Ascending aorta (tissue), 2 donors: ENCODE results near the gene SCMH1. TPM values are rescaled to one million over a fixed set of nuclear protein-coding genes. Genes with fewer than 3 reads are reported as not detected.

Experiments
- DNase-seq, 2 donors: peaks; one replicate each; pipeline ENCODE4 v3.0.0-alpha.2; 2019; ENCODE audit warnings: low spot score in 2 of 2
- H3K27ac ChIP-seq, 2 donors: fragments of 200-600 bp; sonication (generic); one replicate each; pipeline ENCODE4 v1.5.1; 2016 to 2017; ENCODE audit warnings: mild to moderate bottlenecking in 1 of 2
- H3K27me3 ChIP-seq: fragments of 200-600 bp; sonication (generic); one replicate; pipeline ENCODE4 v1.5.1; 2017
- H3K36me3 ChIP-seq, 2 donors: fragments of 200-600 bp; sonication (generic); one replicate each; pipeline ENCODE4 v1.5.1; 2016
- H3K4me1 ChIP-seq, 2 donors: fragments of 200-600 bp; sonication (generic); one replicate each; pipeline ENCODE4 v1.5.1; 2016 to 2017; ENCODE audit warnings: mild to moderate bottlenecking in 1 of 2
- H3K4me3 ChIP-seq, 2 donors: fragments of 200-600 bp; sonication (generic); one replicate each; pipeline ENCODE4 v1.5.1; 2016 to 2017; ENCODE audit warnings: mild to moderate bottlenecking in 1 of 2
- H3K9me3 ChIP-seq, 2 donors: fragments of 200-600 bp; sonication (generic); one replicate each; pipeline ENCODE4 v1.5.1; 2016
- intact Hi-C: fragments of 100-400 bp; cut with DNase I; formaldehyde crosslinking; loops from one replicate; pipeline ENCODE4 v1.15.1; 2023
- total RNA-seq: library from RNA; depleted of rRNA; stranded (reverse); fragments of >200 nt; gene quantifications from one replicate; pipeline ENCODE4 v1.1.0, GENCODE V29; 2016
- TF ChIP-seq, protein P1 (sequence below), 3 experiments: fragments of 200-600 bp in 2 of 3; fragments of 450-650 bp in 1 of 3; sonication (generic) in 2 of 3; IDR thresholded peaks; one replicate each; pipeline ENCODE4 v1.5.1; 2016 to 2019; ENCODE audit warnings: antibody characterized with exemption in 3 of 3, mild to moderate bottlenecking in 1 of 3, moderate library complexity in 1 of 3

The SCMH1 gene
- total RNA-seq, 1 donor from 2014 or later = 55.9 TPM

- peaks cover 0 to 3% of the 10 kb centered on the region in 2 donors for H3K4me1 ChIP-seq
- no peaks in the 10 kb centered on the region for H3K27me3 ChIP-seq
- intact Hi-C loops = no loop called here
- no peaks in the 10 kb centered on the region for H3K9me3 ChIP-seq
- H3K36me3 ChIP-seq = no peaks in the 10 kb centered on the region
- H3K27ac ChIP-seq = no peak overlapping the region
- TF ChIP-seq, protein P1, sequence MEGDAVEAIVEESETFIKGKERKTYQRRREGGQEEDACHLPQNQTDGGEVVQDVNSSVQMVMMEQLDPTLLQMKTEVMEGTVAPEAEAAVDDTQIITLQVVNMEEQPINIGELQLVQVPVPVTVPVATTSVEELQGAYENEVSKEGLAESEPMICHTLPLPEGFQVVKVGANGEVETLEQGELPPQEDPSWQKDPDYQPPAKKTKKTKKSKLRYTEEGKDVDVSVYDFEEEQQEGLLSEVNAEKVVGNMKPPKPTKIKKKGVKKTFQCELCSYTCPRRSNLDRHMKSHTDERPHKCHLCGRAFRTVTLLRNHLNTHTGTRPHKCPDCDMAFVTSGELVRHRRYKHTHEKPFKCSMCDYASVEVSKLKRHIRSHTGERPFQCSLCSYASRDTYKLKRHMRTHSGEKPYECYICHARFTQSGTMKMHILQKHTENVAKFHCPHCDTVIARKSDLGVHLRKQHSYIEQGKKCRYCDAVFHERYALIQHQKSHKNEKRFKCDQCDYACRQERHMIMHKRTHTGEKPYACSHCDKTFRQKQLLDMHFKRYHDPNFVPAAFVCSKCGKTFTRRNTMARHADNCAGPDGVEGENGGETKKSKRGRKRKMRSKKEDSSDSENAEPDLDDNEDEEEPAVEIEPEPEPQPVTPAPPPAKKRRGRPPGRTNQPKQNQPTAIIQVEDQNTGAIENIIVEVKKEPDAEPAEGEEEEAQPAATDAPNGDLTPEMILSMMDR (IDR thresholded peaks at IDR 0.05) = no peak
- DNase-seq = no peak
- H3K4me3 ChIP-seq = no peak overlapping the region
These were observed 16.6 kb downstream of the SCMH1 start for GRCh38 chr1:41225495-41225894.

GRCh38 chr1:41222496-41222895 lies 19.6 kb downstream of the SCMH1 start:
- H3K36me3 ChIP-seq = peaks cover 0 to 6% of the 10 kb centered on the region in 2 donors
- no peak overlapping the region for H3K27ac ChIP-seq
- no peak for DNase-seq
- H3K4me1 ChIP-seq = peaks cover 0 to 3% of the 10 kb centered on the region in 2 donors
- intact Hi-C loops = no loop called here
- peaks cover 0 to 15% of the 10 kb centered on the region in 2 donors for H3K9me3 ChIP-seq
- no peak overlapping the region for H3K4me3 ChIP-seq
- H3K27me3 ChIP-seq = no peaks in the 10 kb centered on the region
- TF ChIP-seq, protein P1 (IDR thresholded peaks at IDR 0.05) = no peak

- DNase-seq = no peak
- peaks cover 0 to 20% of the 10 kb centered on the region in 2 donors for H3K9me3 ChIP-seq
- peaks cover 0 to 6% of the 10 kb centered on the region in 2 donors for H3K36me3 ChIP-seq
- H3K27ac ChIP-seq = no peak overlapping the region
- H3K27me3 ChIP-seq = no peaks in the 10 kb centered on the region
- H3K4me1 ChIP-seq = peaks cover 0 to 3% of the 10 kb centered on the region in 2 donors
- H3K4me3 ChIP-seq = no peak overlapping the region
- intact Hi-C loops = no loop called here
- TF ChIP-seq, protein P1 (IDR thresholded peaks at IDR 0.05) = no peak
These were observed 20.1 kb downstream of the SCMH1 start for GRCh38 chr1:41221995-41222394.

GRCh38 chr1:41218152-41218551 lies 24.0 kb downstream of the SCMH1 start:
- peaks cover 0 to 20% of the 10 kb centered on the region in 2 donors for H3K9me3 ChIP-seq
- H3K4me3 ChIP-seq = no peak overlapping the region
- TF ChIP-seq, protein P1 (IDR thresholded peaks at IDR 0.05) = no peak
- DNase-seq = no peak
- intact Hi-C loops = no loop called here
- H3K27ac ChIP-seq = no peak overlapping the region
- no peaks in the 10 kb centered on the region for H3K27me3 ChIP-seq
- H3K36me3 ChIP-seq = peaks cover 0 to 6% of the 10 kb centered on the region in 2 donors
- H3K4me1 ChIP-seq = peaks cover 0 to 3% of the 10 kb centered on the region in 2 donors

DNA sequence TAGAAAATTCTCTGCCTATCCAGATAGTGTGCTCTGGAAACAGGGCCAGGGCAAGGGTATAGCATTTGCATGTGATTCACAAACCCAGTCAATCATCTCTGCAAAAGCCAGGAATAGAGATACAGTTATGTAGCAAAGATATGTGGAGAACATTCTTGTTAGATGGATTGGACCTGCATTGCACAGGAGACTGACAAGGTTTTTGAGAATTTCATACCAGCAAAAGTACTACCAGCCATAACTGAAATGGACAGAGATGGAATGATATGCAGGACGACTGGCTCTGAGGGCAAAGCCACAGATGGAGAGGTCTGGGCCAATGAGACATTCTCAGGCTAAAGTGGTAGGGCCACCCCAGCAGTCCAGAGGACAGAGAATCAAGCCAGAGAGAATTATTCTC lies 24.7 kb downstream of the SCMH1 start:
- no peak for DNase-seq
- TF ChIP-seq, protein P1 (IDR thresholded peaks at IDR 0.05) = no peak
- intact Hi-C loops = no loop called here
- H3K9me3 ChIP-seq = peaks cover 0 to 20% of the 10 kb centered on the region in 2 donors
- H3K4me1 ChIP-seq = peaks cover 0 to 1% of the 10 kb centered on the region in 2 donors
- peaks cover 0 to 6% of the 10 kb centered on the region in 2 donors for H3K36me3 ChIP-seq
- H3K27ac ChIP-seq = no peak overlapping the region
- no peaks in the 10 kb centered on the region for H3K27me3 ChIP-seq
- no peak overlapping the region for H3K4me3 ChIP-seq

- Histone ChIP-seq H3K27ac (no peak overlapping the region), H3K27me3 (no peaks in the 10 kb centered on the region), H3K9me3 (peaks cover 0 to 20% of the 10 kb centered on the region in 2 donors), H3K4me3 (no peak overlapping the region), H3K4me1 (no peaks in the 10 kb centered on the region), H3K36me3 (peaks cover 0 to 6% of the 10 kb centered on the region in 2 donors)
- intact Hi-C loops = no loop called here
- no peak for DNase-seq
- TF ChIP-seq, protein P1 (IDR thresholded peaks at IDR 0.05) = no peak
These were observed 26.5 kb downstream of the SCMH1 start for GRCh38 chr1:41215623-41216022.
